Dendritic cell treated with granulocyte-macrophage colony-stimulating factor and Interleukin-4, amounts not matched to agents 40 ng/mL and 50 ng/mL, for 4 days (primary cell): ENCODE measurements around the gene CYP19A1.

ENCODE experiments used
- H3K27ac Mint-ChIP-seq: one replicate; pipeline ENCODE4 v1.8.0; 2022; ENCODE audit warnings: mild to moderate bottlenecking, mixed read lengths
- H3K27me3 Mint-ChIP-seq: one replicate; pipeline ENCODE4 v1.8.0; 2022; ENCODE audit warnings: mild to moderate bottlenecking, mixed read lengths
- H3K36me3 Mint-ChIP-seq: one replicate; pipeline ENCODE4 v1.8.0; 2022; ENCODE audit warnings: low read depth, mixed read lengths
- H3K4me1 Mint-ChIP-seq: one replicate; pipeline ENCODE4 v1.8.0; 2022; ENCODE audit warnings: low read depth, mixed read lengths
- H3K4me3 Mint-ChIP-seq: one replicate; pipeline ENCODE4 v1.8.0; 2022; ENCODE audit warnings: mild to moderate bottlenecking, moderate library complexity, mixed read lengths
- H3K9me3 Mint-ChIP-seq: one replicate; pipeline ENCODE4 v1.8.0; 2022; ENCODE audit warnings: mixed read lengths
- intact Hi-C: fragments of 100-400 bp; cut with micrococcal nuclease; formaldehyde crosslinking; loops from one replicate; pipeline ENCODE4 v1.15.0; 2022

CYP19A1 gene

GRCh38 chr15:51338496-51338895 lies at the start of gene CYP19A1:
TSS of gene CYP19A1 (minus strand) at chr15:51338596. CDS start at chr15:51242912, 95,684 bp downstream.
- H3K36me3 Mint-ChIP-seq, result no peaks in the 10 kb centered on the region
- H3K9me3 Mint-ChIP-seq, result no peaks in the 10 kb centered on the region
- peaks cover 42% of the 10 kb centered on the region for H3K27me3 Mint-ChIP-seq
- no peak within 1 kb of the TSS for H3K4me3 Mint-ChIP-seq
- intact Hi-C loops, result no loop called here
- no peak within 1 kb of the TSS for H3K27ac Mint-ChIP-seq
- H3K4me1 Mint-ChIP-seq, result peaks cover 20% of the 10 kb centered on the region

- Mint-ChIP-seq H3K9me3 (no peaks in the 10 kb centered on the region), H3K27ac (peak overlapping the region; percentile 27), H3K27me3 (peaks cover 14% of the 10 kb centered on the region), H3K4me1 (peaks cover 46% of the 10 kb centered on the region), H3K4me3 (no peak overlapping the region), H3K36me3 (no peaks in the 10 kb centered on the region)
- intact Hi-C loops, result no loop called here
Measured at GRCh38 chr15:51387699-51388041, 49.3 kb upstream of the CYP19A1 start.

- intact Hi-C loops, result no loop called here
- no peaks in the 10 kb centered on the region for H3K36me3 Mint-ChIP-seq
- H3K4me1 Mint-ChIP-seq, result peaks cover 46% of the 10 kb centered on the region
- H3K9me3 Mint-ChIP-seq, result no peaks in the 10 kb centered on the region
- H3K27me3 Mint-ChIP-seq, result peaks cover 14% of the 10 kb centered on the region
- no peak overlapping the region for H3K27ac Mint-ChIP-seq
- no peak overlapping the region for H3K4me3 Mint-ChIP-seq
Measured at GRCh38 chr15:51386960-51387698, 48.7 kb upstream of the CYP19A1 start.

DNA sequence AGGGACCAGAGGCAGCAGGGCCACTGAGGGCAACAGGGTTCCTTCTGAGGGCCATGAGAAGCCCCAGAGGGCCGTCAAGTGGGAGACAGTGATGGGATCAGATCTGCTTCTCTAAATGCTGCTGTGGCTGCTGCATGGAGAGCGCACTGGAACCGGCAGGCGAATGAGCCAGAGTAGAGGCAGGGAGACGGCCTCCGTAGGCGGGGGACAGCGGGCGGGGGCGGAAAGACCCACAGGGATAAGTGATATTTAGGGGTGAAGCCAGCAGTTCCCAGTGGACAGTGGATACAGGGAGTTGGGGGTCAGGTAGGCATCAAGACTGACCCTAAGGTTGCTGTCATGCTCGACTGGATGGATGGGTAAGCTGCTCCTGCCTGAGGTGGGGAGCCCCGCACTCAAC lies 48.1 kb upstream of the CYP19A1 start:
- Mint-ChIP-seq H3K9me3 (no peaks in the 10 kb centered on the region), H3K27me3 (peaks cover 21% of the 10 kb centered on the region), H3K27ac (no peak overlapping the region), H3K4me1 (peaks cover 46% of the 10 kb centered on the region), H3K4me3 (no peak overlapping the region), H3K36me3 (no peaks in the 10 kb centered on the region)
- intact Hi-C loops, result no loop called here

- no peak overlapping the region for H3K27ac Mint-ChIP-seq
- H3K4me3 Mint-ChIP-seq, result no peak overlapping the region
- H3K4me1 Mint-ChIP-seq, result peaks cover 43% of the 10 kb centered on the region
- H3K9me3 Mint-ChIP-seq, result no peaks in the 10 kb centered on the region
- H3K27me3 Mint-ChIP-seq, result peaks cover 22% of the 10 kb centered on the region
- intact Hi-C loops, result no loop called here
- H3K36me3 Mint-ChIP-seq, result no peaks in the 10 kb centered on the region
Measured at GRCh38 chr15:51386029-51386428, 47.6 kb upstream of the CYP19A1 start.

- peaks cover 24% of the 10 kb centered on the region for H3K27me3 Mint-ChIP-seq
- intact Hi-C loops, result loop anchor here (5.0 kb wide), 1 partner anchor 155 kb away; no protein-coding TSS in a partner anchor
- H3K4me3 Mint-ChIP-seq, result no peak overlapping the region
- no peak overlapping the region for H3K27ac Mint-ChIP-seq
- H3K4me1 Mint-ChIP-seq, result peaks cover 28% of the 10 kb centered on the region
- no peaks in the 10 kb centered on the region for H3K36me3 Mint-ChIP-seq
- no peaks in the 10 kb centered on the region for H3K9me3 Mint-ChIP-seq
Measured at GRCh38 chr15:51382787-51383186, 44.4 kb upstream of the CYP19A1 start.

DNA sequence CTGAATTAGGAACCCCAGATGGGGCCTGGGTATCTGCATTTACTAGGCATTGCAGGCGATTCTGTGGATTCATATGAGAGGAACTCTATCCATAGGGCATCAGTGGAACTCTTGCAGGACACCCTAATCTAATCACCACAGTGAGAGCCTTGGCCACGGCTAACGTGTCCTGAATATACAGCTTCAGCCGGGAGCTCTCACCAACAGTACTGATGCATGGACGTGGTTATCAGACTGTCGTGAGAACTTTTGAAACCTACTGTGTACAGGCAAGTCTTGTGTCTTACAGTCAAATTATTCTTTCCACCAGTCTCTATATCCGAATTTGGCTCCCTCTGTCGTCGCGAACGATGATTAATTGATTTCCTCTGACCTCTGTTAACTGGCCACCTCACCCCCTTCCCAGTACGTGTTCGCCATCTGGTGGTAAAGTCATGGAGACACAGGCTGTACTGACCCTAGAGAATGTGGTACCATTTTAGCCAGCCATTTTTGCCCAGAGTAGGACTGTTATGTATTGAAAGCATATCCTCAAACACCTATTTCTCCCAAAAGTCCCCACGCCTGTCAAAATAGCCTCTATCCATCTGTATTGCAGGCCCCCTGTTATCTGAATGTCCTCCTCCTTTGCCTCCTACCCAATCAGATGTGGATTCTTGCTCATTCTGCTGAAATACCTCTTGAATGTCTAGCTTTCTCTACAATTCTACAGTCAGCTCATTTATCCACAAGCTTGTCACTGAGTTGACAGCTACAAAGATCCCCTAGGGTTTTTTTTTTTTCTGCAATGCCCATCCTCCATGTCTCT lies 42.8 kb upstream of the CYP19A1 start:
- H3K27me3 Mint-ChIP-seq, result peaks cover 24% of the 10 kb centered on the region
- intact Hi-C loops, result loop anchor here (1.0 to 5.0 kb wide), 3 partner anchors 100 to 218 kb away; no protein-coding TSS in a partner anchor
- H3K9me3 Mint-ChIP-seq, result no peaks in the 10 kb centered on the region
- peaks cover 12% of the 10 kb centered on the region for H3K4me1 Mint-ChIP-seq
- H3K27ac Mint-ChIP-seq, result no peak overlapping the region
- no peaks in the 10 kb centered on the region for H3K36me3 Mint-ChIP-seq
- H3K4me3 Mint-ChIP-seq, result no peak overlapping the region

GRCh38 chr15:51379390-51379789 lies 41.0 kb upstream of the CYP19A1 start:
- peaks cover 4% of the 10 kb centered on the region for H3K4me1 Mint-ChIP-seq
- peaks cover 24% of the 10 kb centered on the region for H3K27me3 Mint-ChIP-seq
- no peak overlapping the region for H3K4me3 Mint-ChIP-seq
- H3K36me3 Mint-ChIP-seq, result no peaks in the 10 kb centered on the region
- H3K9me3 Mint-ChIP-seq, result no peaks in the 10 kb centered on the region
- intact Hi-C loops, result no loop called here
- H3K27ac Mint-ChIP-seq, result no peak overlapping the region

DNA sequence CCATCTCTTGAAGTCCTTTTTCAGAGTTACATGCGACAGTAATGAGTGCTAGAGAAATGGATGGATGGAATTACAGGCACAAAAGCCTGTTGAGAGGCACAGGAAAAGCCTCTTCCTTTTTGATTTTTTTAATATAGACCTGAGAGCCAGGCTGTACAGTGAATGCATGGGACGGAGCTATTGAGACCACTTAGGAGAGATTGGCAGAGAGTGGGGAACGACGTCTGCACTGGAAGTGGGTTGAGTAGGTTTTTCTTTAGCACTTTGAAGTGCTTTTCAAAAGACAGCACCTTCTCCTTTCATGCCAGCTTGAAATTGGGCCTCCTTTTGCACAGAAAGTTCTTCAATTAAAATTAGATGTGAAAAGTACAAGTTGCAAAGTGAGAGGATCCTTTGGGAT lies 40.0 kb upstream of the CYP19A1 start:
- H3K4me1 Mint-ChIP-seq, result peaks cover 4% of the 10 kb centered on the region
- H3K27me3 Mint-ChIP-seq, result peaks cover 17% of the 10 kb centered on the region
- intact Hi-C loops, result no loop called here
- no peaks in the 10 kb centered on the region for H3K36me3 Mint-ChIP-seq
- no peaks in the 10 kb centered on the region for H3K9me3 Mint-ChIP-seq
- H3K4me3 Mint-ChIP-seq, result no peak overlapping the region
- no peak overlapping the region for H3K27ac Mint-ChIP-seq

DNA sequence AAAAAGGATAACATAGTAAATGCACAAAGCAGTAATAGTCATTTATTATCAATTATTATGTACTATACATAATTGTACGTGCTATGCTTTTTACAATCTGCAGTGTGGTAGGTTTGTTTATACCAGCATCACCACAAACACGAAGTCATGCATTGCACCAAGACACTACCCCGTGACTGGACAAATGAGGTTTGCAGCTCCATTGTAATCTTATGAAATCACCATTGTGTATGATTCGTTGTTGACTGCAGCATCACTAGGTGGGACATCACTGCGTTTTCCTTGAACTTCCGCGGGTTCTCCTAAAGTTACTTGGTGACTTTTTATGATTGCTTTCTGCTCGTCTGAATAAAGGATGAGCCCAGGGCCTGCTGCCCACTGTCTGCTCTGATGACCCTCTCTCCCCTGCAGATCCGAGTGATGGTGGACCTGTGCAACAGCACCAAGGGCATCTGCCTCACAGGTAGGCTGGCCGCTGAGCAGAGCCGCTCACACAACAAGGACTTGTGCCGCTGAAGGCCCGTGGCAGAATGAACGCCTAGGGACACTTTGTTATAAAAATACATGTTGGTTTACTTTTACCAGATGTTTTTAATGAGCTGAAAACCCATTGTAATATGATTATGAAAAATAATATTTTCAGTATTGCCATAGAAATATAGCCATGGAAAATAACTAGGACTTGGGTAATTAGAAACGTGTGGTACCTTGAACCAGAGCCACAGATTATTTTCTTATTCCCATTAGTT lies 38.8 kb upstream of the CYP19A1 start:
- Mint-ChIP-seq H3K4me1 (no peaks in the 10 kb centered on the region), H3K27me3 (peaks cover 10% of the 10 kb centered on the region), H3K9me3 (no peaks in the 10 kb centered on the region), H3K4me3 (no peak overlapping the region), H3K36me3 (no peaks in the 10 kb centered on the region), H3K27ac (no peak overlapping the region)
- intact Hi-C loops, result no loop called here

DNA sequence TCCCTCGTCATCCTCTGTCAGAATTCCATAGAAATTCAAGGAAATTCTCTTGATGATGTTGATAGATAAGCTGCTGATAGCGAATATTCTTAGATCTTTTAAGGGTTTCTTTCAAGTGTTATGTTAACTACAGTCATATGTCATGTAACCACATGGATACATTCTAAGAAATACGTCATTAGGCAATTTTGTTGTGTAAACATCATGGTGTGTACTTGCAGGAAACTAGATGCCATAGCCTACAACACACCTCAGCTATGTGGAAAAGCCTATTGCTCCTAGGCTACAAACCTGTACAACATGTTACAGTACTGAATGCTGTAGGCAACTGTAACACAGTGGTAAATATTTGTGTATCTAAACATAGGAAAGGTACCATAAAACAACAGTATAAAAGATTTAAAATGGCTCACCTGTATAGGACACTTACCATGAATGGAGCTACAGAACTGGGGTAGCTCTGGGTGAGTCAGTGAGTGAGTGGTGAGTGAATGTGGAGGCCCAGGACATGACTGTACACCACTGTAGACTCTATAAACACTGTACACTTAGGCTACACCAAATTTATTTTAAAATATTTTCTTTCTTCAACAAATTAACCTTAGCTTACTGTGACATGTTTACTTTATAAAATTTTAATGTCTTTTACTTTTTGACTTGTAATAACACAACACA lies 37.7 kb upstream of the CYP19A1 start:
- intact Hi-C loops, result no loop called here
- Mint-ChIP-seq H3K9me3 (no peaks in the 10 kb centered on the region), H3K4me3 (no peak overlapping the region), H3K27me3 (peaks cover 2% of the 10 kb centered on the region), H3K4me1 (no peaks in the 10 kb centered on the region), H3K36me3 (no peaks in the 10 kb centered on the region), H3K27ac (no peak overlapping the region)

- Mint-ChIP-seq H3K27ac (no peak overlapping the region), H3K36me3 (no peaks in the 10 kb centered on the region), H3K4me1 (no peaks in the 10 kb centered on the region), H3K4me3 (no peak overlapping the region), H3K27me3 (no peaks in the 10 kb centered on the region), H3K9me3 (no peaks in the 10 kb centered on the region)
- intact Hi-C loops, result no loop called here
Measured at GRCh38 chr15:51374131-51374530, 35.7 kb upstream of the CYP19A1 start.

DNA sequence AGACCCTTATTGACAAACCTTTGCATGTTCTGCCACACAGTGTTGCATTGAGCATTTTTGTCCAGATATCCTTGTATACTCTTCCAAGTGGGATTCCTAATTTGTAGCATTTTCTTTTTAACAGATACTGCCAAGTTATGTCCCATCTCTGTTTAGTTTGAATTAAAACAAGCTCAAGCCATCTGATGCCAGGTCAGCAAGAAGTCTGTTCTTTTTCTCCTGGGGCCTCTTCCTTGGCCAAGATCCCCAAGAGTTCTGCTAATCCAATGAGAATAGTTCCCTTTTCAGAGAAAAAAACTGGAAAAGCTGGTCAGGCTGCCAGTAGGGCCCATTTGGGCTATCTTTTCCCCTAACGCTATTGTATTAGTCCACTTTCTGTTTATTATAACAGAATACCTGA lies 32.9 kb upstream of the CYP19A1 start:
- Mint-ChIP-seq H3K9me3 (no peaks in the 10 kb centered on the region), H3K4me1 (no peaks in the 10 kb centered on the region), H3K4me3 (no peak overlapping the region), H3K36me3 (no peaks in the 10 kb centered on the region), H3K27ac (no peak overlapping the region), H3K27me3 (no peaks in the 10 kb centered on the region)
- intact Hi-C loops, result no loop called here

- no peak overlapping the region for H3K4me3 Mint-ChIP-seq
- no peaks in the 10 kb centered on the region for H3K4me1 Mint-ChIP-seq
- peaks cover 6% of the 10 kb centered on the region for H3K27me3 Mint-ChIP-seq
- no peak overlapping the region for H3K27ac Mint-ChIP-seq
- intact Hi-C loops, result no loop called here
- no peaks in the 10 kb centered on the region for H3K9me3 Mint-ChIP-seq
- H3K36me3 Mint-ChIP-seq, result no peaks in the 10 kb centered on the region
Measured at GRCh38 chr15:51369451-51369761, 31.0 kb upstream of the CYP19A1 start.
